ENCODE measurements around the gene TTLL10. TPM values are rescaled to one million over a fixed set of nuclear protein-coding genes. Genes with fewer than 3 reads are reported as not detected.

TTLL10 gene
- total and polyA plus RNA-seq, 2 experiments from 2014 or later, result 0.45 TPM; not detected in 1

DNA sequence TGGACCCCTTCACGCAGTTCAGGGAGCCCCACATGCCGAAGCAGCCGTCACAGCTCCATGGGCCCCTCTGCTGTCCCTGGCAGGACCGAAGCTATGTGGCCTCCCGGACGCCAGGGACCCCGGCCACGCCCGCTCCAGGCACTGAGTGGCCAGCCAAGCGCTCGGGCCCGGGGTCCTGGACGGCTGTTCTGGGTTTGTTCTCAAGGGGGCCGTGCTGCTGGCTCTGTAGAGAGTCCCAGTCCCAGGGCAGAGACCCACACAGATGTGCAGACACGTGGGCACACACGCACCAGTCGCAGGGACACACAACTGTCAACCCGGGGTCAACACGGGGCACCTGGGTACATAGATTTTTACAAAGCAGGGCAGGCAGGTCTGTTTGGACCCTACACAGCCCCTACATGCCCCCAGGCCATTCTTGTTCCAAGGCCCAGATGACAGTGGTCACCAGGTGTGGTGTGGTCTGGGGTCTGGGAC, 65.1 kb downstream of the TTLL10 start (continued):
- TF ChIP-seq, protein P1, sequence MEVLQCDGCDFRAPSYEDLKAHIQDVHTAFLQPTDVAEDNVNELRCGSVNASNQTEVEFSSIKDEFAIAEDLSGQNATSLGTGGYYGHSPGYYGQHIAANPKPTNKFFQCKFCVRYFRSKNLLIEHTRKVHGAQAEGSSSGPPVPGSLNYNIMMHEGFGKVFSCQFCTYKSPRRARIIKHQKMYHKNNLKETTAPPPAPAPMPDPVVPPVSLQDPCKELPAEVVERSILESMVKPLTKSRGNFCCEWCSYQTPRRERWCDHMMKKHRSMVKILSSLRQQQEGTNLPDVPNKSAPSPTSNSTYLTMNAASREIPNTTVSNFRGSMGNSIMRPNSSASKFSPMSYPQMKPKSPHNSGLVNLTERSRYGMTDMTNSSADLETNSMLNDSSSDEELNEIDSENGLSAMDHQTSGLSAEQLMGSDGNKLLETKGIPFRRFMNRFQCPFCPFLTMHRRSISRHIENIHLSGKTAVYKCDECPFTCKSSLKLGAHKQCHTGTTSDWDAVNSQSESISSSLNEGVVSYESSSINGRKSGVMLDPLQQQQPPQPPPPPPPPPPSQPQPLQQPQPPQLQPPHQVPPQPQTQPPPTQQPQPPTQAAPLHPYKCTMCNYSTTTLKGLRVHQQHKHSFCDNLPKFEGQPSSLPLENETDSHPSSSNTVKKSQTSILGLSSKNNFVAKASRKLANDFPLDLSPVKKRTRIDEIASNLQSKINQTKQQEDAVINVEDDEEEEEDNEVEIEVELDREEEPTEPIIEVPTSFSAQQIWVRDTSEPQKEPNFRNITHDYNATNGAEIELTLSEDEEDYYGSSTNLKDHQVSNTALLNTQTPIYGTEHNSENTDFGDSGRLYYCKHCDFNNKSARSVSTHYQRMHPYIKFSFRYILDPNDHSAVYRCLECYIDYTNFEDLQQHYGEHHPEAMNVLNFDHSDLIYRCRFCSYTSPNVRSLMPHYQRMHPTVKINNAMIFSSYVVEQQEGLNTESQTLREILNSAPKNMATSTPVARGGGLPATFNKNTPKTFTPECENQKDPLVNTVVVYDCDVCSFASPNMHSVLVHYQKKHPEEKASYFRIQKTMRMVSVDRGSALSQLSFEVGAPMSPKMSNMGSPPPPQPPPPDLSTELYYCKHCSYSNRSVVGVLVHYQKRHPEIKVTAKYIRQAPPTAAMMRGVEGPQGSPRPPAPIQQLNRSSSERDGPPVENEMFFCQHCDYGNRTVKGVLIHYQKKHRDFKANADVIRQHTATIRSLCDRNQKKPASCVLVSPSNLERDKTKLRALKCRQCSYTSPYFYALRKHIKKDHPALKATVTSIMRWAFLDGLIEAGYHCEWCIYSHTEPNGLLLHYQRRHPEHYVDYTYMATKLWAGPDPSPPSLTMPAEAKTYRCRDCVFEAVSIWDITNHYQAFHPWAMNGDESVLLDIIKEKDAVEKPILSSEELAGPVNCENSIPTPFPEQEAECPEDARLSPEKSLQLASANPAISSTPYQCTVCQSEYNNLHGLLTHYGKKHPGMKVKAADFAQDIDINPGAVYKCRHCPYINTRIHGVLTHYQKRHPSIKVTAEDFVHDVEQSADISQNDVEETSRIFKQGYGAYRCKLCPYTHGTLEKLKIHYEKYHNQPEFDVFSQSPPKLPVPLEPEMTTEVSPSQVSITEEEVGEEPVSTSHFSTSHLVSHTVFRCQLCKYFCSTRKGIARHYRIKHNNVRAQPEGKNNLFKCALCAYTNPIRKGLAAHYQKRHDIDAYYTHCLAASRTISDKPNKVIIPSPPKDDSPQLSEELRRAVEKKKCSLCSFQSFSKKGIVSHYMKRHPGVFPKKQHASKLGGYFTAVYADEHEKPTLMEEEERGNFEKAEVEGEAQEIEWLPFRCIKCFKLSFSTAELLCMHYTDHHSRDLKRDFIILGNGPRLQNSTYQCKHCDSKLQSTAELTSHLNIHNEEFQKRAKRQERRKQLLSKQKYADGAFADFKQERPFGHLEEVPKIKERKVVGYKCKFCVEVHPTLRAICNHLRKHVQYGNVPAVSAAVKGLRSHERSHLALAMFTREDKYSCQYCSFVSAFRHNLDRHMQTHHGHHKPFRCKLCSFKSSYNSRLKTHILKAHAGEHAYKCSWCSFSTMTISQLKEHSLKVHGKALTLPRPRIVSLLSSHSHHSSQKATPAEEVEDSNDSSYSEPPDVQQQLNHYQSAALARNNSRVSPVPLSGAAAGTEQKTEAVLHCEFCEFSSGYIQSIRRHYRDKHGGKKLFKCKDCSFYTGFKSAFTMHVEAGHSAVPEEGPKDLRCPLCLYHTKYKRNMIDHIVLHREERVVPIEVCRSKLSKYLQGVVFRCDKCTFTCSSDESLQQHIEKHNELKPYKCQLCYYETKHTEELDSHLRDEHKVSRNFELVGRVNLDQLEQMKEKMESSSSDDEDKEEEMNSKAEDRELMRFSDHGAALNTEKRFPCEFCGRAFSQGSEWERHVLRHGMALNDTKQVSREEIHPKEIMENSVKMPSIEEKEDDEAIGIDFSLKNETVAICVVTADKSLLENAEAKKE (CRISPR knock-in tag; IDR thresholded peaks at IDR 0.05), result no peak
- TF ChIP-seq, protein P2, sequence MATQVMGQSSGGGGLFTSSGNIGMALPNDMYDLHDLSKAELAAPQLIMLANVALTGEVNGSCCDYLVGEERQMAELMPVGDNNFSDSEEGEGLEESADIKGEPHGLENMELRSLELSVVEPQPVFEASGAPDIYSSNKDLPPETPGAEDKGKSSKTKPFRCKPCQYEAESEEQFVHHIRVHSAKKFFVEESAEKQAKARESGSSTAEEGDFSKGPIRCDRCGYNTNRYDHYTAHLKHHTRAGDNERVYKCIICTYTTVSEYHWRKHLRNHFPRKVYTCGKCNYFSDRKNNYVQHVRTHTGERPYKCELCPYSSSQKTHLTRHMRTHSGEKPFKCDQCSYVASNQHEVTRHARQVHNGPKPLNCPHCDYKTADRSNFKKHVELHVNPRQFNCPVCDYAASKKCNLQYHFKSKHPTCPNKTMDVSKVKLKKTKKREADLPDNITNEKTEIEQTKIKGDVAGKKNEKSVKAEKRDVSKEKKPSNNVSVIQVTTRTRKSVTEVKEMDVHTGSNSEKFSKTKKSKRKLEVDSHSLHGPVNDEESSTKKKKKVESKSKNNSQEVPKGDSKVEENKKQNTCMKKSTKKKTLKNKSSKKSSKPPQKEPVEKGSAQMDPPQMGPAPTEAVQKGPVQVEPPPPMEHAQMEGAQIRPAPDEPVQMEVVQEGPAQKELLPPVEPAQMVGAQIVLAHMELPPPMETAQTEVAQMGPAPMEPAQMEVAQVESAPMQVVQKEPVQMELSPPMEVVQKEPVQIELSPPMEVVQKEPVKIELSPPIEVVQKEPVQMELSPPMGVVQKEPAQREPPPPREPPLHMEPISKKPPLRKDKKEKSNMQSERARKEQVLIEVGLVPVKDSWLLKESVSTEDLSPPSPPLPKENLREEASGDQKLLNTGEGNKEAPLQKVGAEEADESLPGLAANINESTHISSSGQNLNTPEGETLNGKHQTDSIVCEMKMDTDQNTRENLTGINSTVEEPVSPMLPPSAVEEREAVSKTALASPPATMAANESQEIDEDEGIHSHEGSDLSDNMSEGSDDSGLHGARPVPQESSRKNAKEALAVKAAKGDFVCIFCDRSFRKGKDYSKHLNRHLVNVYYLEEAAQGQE (IDR thresholded peaks at IDR 0.05; ENCODE audit: unreplicated experiment), result no peak
- no peak for TF ChIP-seq NANOG (IDR thresholded peaks at IDR 0.05; ENCODE audit: borderline replicate concordance)
- no peak for TF ChIP-seq EZH2 (IDR thresholded peaks at IDR 0.05; ENCODE audit: low read depth, unreplicated experiment)
- no peak for TF ChIP-seq POLR2AphosphoS5 (IDR thresholded peaks at IDR 0.05; ENCODE audit: low read depth)
- TF ChIP-seq, protein P3, sequence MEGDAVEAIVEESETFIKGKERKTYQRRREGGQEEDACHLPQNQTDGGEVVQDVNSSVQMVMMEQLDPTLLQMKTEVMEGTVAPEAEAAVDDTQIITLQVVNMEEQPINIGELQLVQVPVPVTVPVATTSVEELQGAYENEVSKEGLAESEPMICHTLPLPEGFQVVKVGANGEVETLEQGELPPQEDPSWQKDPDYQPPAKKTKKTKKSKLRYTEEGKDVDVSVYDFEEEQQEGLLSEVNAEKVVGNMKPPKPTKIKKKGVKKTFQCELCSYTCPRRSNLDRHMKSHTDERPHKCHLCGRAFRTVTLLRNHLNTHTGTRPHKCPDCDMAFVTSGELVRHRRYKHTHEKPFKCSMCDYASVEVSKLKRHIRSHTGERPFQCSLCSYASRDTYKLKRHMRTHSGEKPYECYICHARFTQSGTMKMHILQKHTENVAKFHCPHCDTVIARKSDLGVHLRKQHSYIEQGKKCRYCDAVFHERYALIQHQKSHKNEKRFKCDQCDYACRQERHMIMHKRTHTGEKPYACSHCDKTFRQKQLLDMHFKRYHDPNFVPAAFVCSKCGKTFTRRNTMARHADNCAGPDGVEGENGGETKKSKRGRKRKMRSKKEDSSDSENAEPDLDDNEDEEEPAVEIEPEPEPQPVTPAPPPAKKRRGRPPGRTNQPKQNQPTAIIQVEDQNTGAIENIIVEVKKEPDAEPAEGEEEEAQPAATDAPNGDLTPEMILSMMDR (conservative IDR thresholded peaks at IDR 0.05; ENCODE audit: low read depth in 2 of 2), result no peak
- TF ChIP-seq STAT1 (IDR thresholded peaks at IDR 0.05; ENCODE audit: unreplicated experiment), result no peak
- no peak for TF ChIP-seq JUNB (IDR thresholded peaks at IDR 0.05; ENCODE audit: unreplicated experiment)

Data from GM23338 (cell line).